Measurements from ENCODE around the gene CUL7. TPM values are rescaled to one million over a fixed set of nuclear protein-coding genes. Genes with fewer than 3 reads are reported as not detected.
"Not testable (repeated sequence)": the region's sequence is repeated elsewhere in the genome, so short reads cannot be mapped to it uniquely, and the experiment has no call there.

The CUL7 gene
- total RNA-seq, 4 donors from 2014 or later, result 6.4 to 65.1 (median 18.9) TPM

- no peaks in the 10 kb centered on the region for H3K36me3 ChIP-seq
- no peak overlapping the region for H3K4me3 ChIP-seq
- no peak overlapping the region for H3K27ac ChIP-seq
- H3K4me1 ChIP-seq, result no peaks in the 10 kb centered on the region
- H3K27me3 ChIP-seq, result no peaks in the 10 kb centered on the region
- intact Hi-C loops (cut with DNase I; ENCODE audit: low total_unique reads), result no loop called here
- no peak for DNase-seq
- TF ChIP-seq POLR2A (IDR thresholded peaks at IDR 0.05) (no peak), CTCF (IDR thresholded peaks at IDR 0.05) (no peak)
- no peaks in the 10 kb centered on the region for H3K9me3 ChIP-seq
These were observed 10.3 kb downstream of the CUL7 start for GRCh38 chr6:43043310-43043709.

GRCh38 chr6:43041475-43041874, 12.2 kb downstream of the CUL7 start:
- H3K36me3 ChIP-seq; DNase-seq; intact Hi-C loops (cut with DNase I; ENCODE audit: low total_unique reads); H3K4me3 ChIP-seq; H3K9me3 ChIP-seq; H3K27me3 ChIP-seq; H3K4me1 ChIP-seq; H3K27ac ChIP-seq: not testable (repeated sequence)

- intact Hi-C loops (cut with DNase I; ENCODE audit: low total_unique reads), result no loop called here
- no peaks in the 10 kb centered on the region for H3K36me3 ChIP-seq
- no peaks in the 10 kb centered on the region for H3K4me1 ChIP-seq
- no peaks in the 10 kb centered on the region for H3K9me3 ChIP-seq
- no peak for DNase-seq
- H3K27me3 ChIP-seq, result no peaks in the 10 kb centered on the region
- H3K27ac ChIP-seq, result no peak overlapping the region
- no peak overlapping the region for H3K4me3 ChIP-seq
- TF ChIP-seq CTCF (IDR thresholded peaks at IDR 0.05) (no peak), POLR2A (IDR thresholded peaks at IDR 0.05) (no peak)
These were observed 13.0 kb downstream of the CUL7 start for GRCh38 chr6:43040542-43041257.

DNA sequence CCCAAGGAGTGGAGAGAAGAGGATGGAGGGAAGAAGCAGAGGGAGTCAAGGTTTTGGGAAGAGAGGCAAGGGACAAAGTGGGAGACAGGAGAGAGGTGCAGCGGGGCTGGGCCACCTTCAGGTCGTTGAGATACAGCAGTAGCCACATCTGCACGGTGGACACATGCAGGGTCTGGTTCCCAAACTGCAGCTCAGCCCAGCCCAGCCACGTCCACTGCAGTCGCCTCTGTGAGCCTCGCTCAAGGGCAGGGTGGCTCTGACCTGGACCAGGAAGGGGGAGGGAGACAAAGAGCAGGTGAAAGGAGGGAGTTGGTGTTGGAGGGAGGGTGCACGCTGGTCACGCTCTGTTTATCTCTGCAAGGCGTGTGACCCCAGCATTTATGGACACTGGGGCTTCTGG, 14.9 kb downstream of the CUL7 start:
- no peak overlapping the region for H3K27ac ChIP-seq
- TF ChIP-seq POLR2A (IDR thresholded peaks at IDR 0.05) (no peak), CTCF (IDR thresholded peaks at IDR 0.05) (no peak)
- H3K27me3 ChIP-seq, result no peaks in the 10 kb centered on the region
- intact Hi-C loops (cut with DNase I; ENCODE audit: low total_unique reads), result no loop called here
- H3K4me3 ChIP-seq, result no peak overlapping the region
- no peaks in the 10 kb centered on the region for H3K9me3 ChIP-seq
- no peaks in the 10 kb centered on the region for H3K4me1 ChIP-seq
- H3K36me3 ChIP-seq, result no peaks in the 10 kb centered on the region
- DNase-seq, result no peak

DNA sequence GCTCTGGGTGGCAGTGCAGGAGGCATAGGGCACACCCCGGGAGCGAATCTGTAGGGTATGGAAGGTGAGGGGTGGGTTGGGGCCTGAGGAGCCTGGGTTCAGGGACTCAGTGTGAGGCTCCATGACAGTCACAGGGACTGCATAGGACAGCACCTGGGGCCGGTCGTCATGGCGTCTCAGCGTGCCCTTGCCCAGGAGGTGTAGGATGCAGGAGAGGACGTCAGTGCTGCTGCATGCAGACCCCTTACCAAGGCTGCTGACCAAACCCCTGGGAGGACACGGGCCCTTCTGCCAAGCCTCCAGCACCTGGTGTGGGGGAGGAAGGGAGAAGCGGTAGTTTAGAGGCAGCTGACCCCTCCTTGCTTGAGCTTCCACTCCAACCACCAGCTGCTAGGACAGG, 15.9 kb downstream of the CUL7 start:
- H3K36me3 ChIP-seq, result no peaks in the 10 kb centered on the region
- intact Hi-C loops (cut with DNase I; ENCODE audit: low total_unique reads), result no loop called here
- no peak overlapping the region for H3K27ac ChIP-seq
- no peaks in the 10 kb centered on the region for H3K4me1 ChIP-seq
- H3K4me3 ChIP-seq, result no peak overlapping the region
- no peak for DNase-seq
- no peaks in the 10 kb centered on the region for H3K9me3 ChIP-seq
- no peaks in the 10 kb centered on the region for H3K27me3 ChIP-seq
- TF ChIP-seq POLR2A (IDR thresholded peaks at IDR 0.05) (no peak), CTCF (IDR thresholded peaks at IDR 0.05) (no peak)

DNA sequence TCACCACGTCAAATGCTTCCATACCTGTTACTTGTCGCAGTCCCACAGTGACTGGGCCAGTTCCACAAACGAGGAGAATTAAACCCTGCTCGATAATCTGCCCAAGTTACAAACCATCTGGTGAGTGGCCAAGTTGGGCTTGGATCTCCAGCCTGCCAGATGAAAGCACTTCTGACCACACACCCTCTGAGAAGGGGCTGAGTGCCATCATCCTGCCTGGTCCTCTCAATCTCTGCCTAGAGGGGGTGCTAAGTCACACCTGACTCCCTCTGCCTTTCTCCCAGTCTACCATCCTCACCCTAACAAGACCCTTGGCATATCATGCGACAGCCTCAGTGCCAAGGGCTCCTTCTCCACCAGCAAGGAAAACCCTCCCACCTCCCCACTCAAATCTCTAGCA, 16.5 kb downstream of the CUL7 start:
- Histone ChIP-seq H3K9me3 (no peaks in the 10 kb centered on the region), H3K27me3 (no peaks in the 10 kb centered on the region), H3K36me3 (no peaks in the 10 kb centered on the region), H3K4me1 (no peaks in the 10 kb centered on the region), H3K27ac (no peak overlapping the region), H3K4me3 (no peak overlapping the region)
- TF ChIP-seq POLR2A (IDR thresholded peaks at IDR 0.05), result no peak
- intact Hi-C loops (cut with DNase I; ENCODE audit: low total_unique reads), result no loop called here
- DNase-seq, result no peak
